NCI-H226 (cell line): ENCODE results near the gene HOXB13.

Experiments
- DNase-seq: peaks from one replicate; pipeline ENCODE4 v3.0.0-alpha.2; 2015

The HOXB13 gene

GRCh38 chr17:48748718-48749566, 20.4 kb upstream of the HOXB13 start:
- DNase-seq, result no peak

GRCh38 chr17:48747445-48748363, 19.2 kb upstream of the HOXB13 start:
- DNase-seq, result no peak

GRCh38 chr17:48746916-48747444, 18.4 kb upstream of the HOXB13 start:
- no peak for DNase-seq

- no peak for DNase-seq
These were observed 17.1 kb upstream of the HOXB13 start for GRCh38 chr17:48745381-48746275.

GRCh38 chr17:48740537-48740936, 12.0 kb upstream of the HOXB13 start:
- no peak for DNase-seq

GRCh38 chr17:48738803-48739526, 10.4 kb upstream of the HOXB13 start:
- no peak for DNase-seq

GRCh38 chr17:48738424-48738802, 9.9 kb upstream of the HOXB13 start:
- no peak for DNase-seq

- no peak for DNase-seq
These were observed 8.9 kb upstream of the HOXB13 start for GRCh38 chr17:48737330-48738043.

GRCh38 chr17:48735062-48735351, 6.5 kb upstream of the HOXB13 start:
- DNase-seq, result no peak

- DNase-seq, result no peak
These were observed 5.9 kb upstream of the HOXB13 start for GRCh38 chr17:48734333-48735061.

GRCh38 chr17:48733632-48734328, 5.2 kb upstream of the HOXB13 start:
- DNase-seq, result no peak

- no peak for DNase-seq
These were observed 4.4 kb upstream of the HOXB13 start for GRCh38 chr17:48732688-48733629.

GRCh38 chr17:48731355-48731754, 2.8 kb upstream of the HOXB13 start:
- DNase-seq, result no peak

- no peak for DNase-seq
These were observed 1.6 kb upstream of the HOXB13 start for GRCh38 chr17:48730240-48730550.

- no peak for DNase-seq
These were observed 1.0 kb upstream of the HOXB13 start for GRCh38 chr17:48729335-48730239.

- no peak for DNase-seq
These were observed 955 bp downstream of the HOXB13 start for GRCh38 chr17:48727415-48728175.

GRCh38 chr17:48726916-48727286, 1.6 kb downstream of the HOXB13 start:
- no peak for DNase-seq
